Vagina (tissue), 2 donors: ENCODE data around the gene LUZP1.

ENCODE experiments used
- CTCF ChIP-seq, 3 experiments: fragments of 450-650 bp in 2 of 3; fragments of 200-600 bp in 1 of 3; sonication (generic) in 1 of 3; IDR thresholded peaks; one replicate each; pipeline ENCODE4 v1.5.1; 2017 to 2019; ENCODE audit warnings: antibody characterized with exemption in 3 of 3, mild to moderate bottlenecking in 2 of 3, moderate library complexity in 2 of 3
- POLR2AphosphoS5 ChIP-seq, 2 donors: sonication (generic); formaldehyde crosslinking; IDR thresholded peaks; one replicate each; pipeline ENCODE4 v1.9.0; 2017; ENCODE audit warnings: antibody characterized with exemption in 2 of 2, mild to moderate bottlenecking in 2 of 2, low read depth in 1 of 2; ENCODE audit not compliant: insufficient read depth in 1 of 2

DNA sequence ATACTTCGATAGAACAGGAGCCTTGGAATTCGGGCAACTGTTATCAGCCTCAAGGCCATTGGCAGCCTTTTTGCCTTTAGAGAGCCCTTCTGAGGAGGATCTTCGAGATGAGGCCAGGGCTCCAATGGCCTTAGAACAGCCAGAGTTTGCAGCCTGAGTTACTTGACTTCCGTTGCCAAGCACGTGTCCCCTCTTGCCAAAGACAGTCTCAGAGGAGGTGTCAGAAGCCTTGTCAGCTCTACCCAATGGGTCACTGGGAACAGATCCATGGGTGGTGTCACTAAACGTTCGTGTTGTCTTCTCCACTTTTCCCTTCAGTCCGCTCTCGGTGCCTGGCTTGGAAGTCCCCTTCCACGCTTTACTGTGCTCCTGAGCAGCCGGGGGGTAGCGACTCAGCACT lies 76.2 kb downstream of the LUZP1 start:
- TF ChIP-seq CTCF (IDR thresholded peaks at IDR 0.05) (no peak), POLR2AphosphoS5 (IDR thresholded peaks at IDR 0.05; ENCODE audit: insufficient read depth in 1 of 2, low read depth in 1 of 2) (no peak)
